Adrenal gland (tissue), 5 donors: ENCODE results near the gene TBC1D21.

Experiments used
- CTCF ChIP-seq, 6 experiments: fragments of 450-650 bp in 4 of 6; fragments of 200-600 bp in 2 of 6; sonication (generic) in 1 of 6; IDR thresholded peaks; 1 replicate in 5 of 6; 2 replicates in 1 of 6; pipeline versions ENCODE4 v1.5.1 to v1.8.0; 2016 to 2021; ENCODE audit warnings: antibody characterized with exemption in 6 of 6, mild to moderate bottlenecking in 2 of 6, moderate library complexity in 1 of 6
- POLR2A ChIP-seq, 2 donors: fragments of 450-650 bp; IDR thresholded peaks; one replicate each; pipeline ENCODE4 v1.6.1; 2017; ENCODE audit warnings: antibody characterized with exemption in 2 of 2, mild to moderate bottlenecking in 2 of 2, moderate library complexity in 1 of 2
- donor health status: DM: no; HTN: no; CAD: no.

- TF ChIP-seq CTCF (IDR thresholded peaks at IDR 0.05) = no peak
- TF ChIP-seq POLR2A (IDR thresholded peaks at IDR 0.05) = no peak
Observed at GRCh38 chr15:73826711-73827251, 46.6 kb upstream of the TBC1D21 start.
